HCT116 (cell line): ENCODE measurements around the gene TRMU. TPM values are rescaled to one million over a fixed set of nuclear protein-coding genes. Genes with fewer than 3 reads are reported as not detected.

Source experiments
- ATAC-seq: fragments of 200-7000 bp; cut with Tn5 transposase; 2 replicates; pipeline ENCODE4 v1.9.1; 2020; ENCODE audit warnings: mild to moderate bottlenecking, moderate library complexity
- BruUV-seq: library from RNA; stranded (reverse); fragments of 400-500 nt; replicated peaks from 2 replicates; lab custom pipeline; 2021; lab: Mats Ljungman, UMichigan
- CTCF ChIA-PET: fragments of 300-600 bp; sonication (Branson Sonifier 250); formaldehyde crosslinking; loops from one replicate; lab custom pipeline; 2021; ENCODE audit warnings: antibody characterized with exemption; lab: Charles Lee
- POLR2A ChIA-PET: fragments of 300-600, 350-600 bp; sonication (Branson Sonifier 250); formaldehyde crosslinking; loops from one replicate; lab custom pipeline; 2021; ENCODE audit warnings: antibody characterized with exemption; lab: Charles Lee
- RAD21 ChIA-PET, 2 experiments: fragments of 300-600 bp; sonication (Branson Sonifier 250); formaldehyde crosslinking; loops; one replicate each; lab custom pipeline; 2023; ENCODE audit warnings: low total read pairs in 2 of 2; ENCODE audit not compliant: uncharacterized antibody in 2 of 2, unreplicated experiment in 2 of 2, low non-redundant PET in 1 of 2; lab: Charles Lee
- DNase-seq: peaks from one replicate; pipeline ENCODE4 v3.0.0-alpha.2; 2010; ENCODE audit warnings: low read depth, low spot score
- H2AFZ ChIP-seq: fragments of 200-600 bp; shearing (Covaris generic), sonication (generic); 2 replicates; pipeline ENCODE4 v1.6.1; 2017; ENCODE audit warnings: low read depth, mixed run types, mixed read lengths, antibody characterized with exemption, low read length; ENCODE audit not compliant: poor library complexity, severe bottlenecking
- H3K27ac ChIP-seq: 2 replicates; pipeline ENCODE4 v1.5.1; 2012; ENCODE audit warnings: low read depth, low read length
- H3K27me3 ChIP-seq: fragments of 200-600 bp; sonication (generic); 2 replicates; pipeline ENCODE4 v1.6.1; 2016; ENCODE audit warnings: mixed run types, low read length, mixed read lengths; ENCODE audit not compliant: insufficient read depth
- H3K36me3 ChIP-seq, 2 experiments: fragments of 200-500 bp in 1 of 2; fragments of 200-600 bp in 1 of 2; sonication (Bioruptor generic) in 1 of 2; sonication (generic) in 1 of 2; 2 replicates each; pipeline versions ENCODE4 v1.5.1 to v1.6.1; 2014 to 2016; ENCODE audit warnings: low read length in 2 of 2, inconsistent platforms in 1 of 2, mixed read lengths in 1 of 2, mixed run types in 1 of 2; ENCODE audit not compliant: insufficient read depth in 2 of 2, control insufficient read depth in 1 of 2
- H3K4me1 ChIP-seq, 2 experiments: fragments of 200-600 bp in 1 of 2; sonication (generic) in 1 of 2; 2 replicates each; pipeline versions ENCODE4 v1.5.1 to v1.6.1; 2012 to 2017; ENCODE audit warnings: low read length in 2 of 2, inconsistent platforms in 1 of 2, mild to moderate bottlenecking in 1 of 2, mixed read lengths in 1 of 2, mixed run types in 1 of 2, moderate library complexity in 1 of 2; ENCODE audit not compliant: insufficient read depth in 2 of 2, control insufficient read depth in 1 of 2
- H3K4me2 ChIP-seq: fragments of 200-600 bp; sonication (generic); 2 replicates; pipeline ENCODE4 v1.6.1; 2017; ENCODE audit warnings: mixed run types, low read length, mixed read lengths
- H3K4me3 ChIP-seq, 2 experiments: fragments of 200-600 bp in 1 of 2; sonication (generic) in 1 of 2; replicated peaks in 1 of 2; 2 replicates each; pipeline ENCODE4 v1.5.1; 2011 to 2016; ENCODE audit warnings: low read length in 2 of 2, control low read depth in 1 of 2, low read depth in 1 of 2, mild to moderate bottlenecking in 1 of 2, mixed read lengths in 1 of 2, mixed run types in 1 of 2
- H3K79me2 ChIP-seq: fragments of 200-600 bp; sonication (generic); 2 replicates; pipeline ENCODE4 v1.6.1; 2017; ENCODE audit warnings: mild to moderate bottlenecking, mixed run types, low read length, moderate library complexity, mixed read lengths; ENCODE audit not compliant: insufficient read depth
- H3K9ac ChIP-seq: fragments of 200-600 bp; sonication (generic); 2 replicates; pipeline ENCODE4 v1.6.1; 2016; ENCODE audit warnings: low read length, mixed read lengths
- H3K9me2 ChIP-seq: fragments of 200-600 bp; sonication (generic), shearing (Covaris generic); 2 replicates; pipeline ENCODE4 v1.6.1; 2017; ENCODE audit warnings: mixed run types, mild to moderate bottlenecking, moderate library complexity; ENCODE audit not compliant: insufficient read depth
- H3K9me3 ChIP-seq, 2 experiments: fragments of 200-500 bp in 1 of 2; fragments of 200-600 bp in 1 of 2; sonication (Bioruptor generic) in 1 of 2; sonication (generic) in 1 of 2; 2 replicates each; pipeline ENCODE4 v1.6.1; 2014 to 2017; ENCODE audit warnings: low read length in 2 of 2, mixed read lengths in 2 of 2, inconsistent platforms in 1 of 2, low read depth in 1 of 2, mild to moderate bottlenecking in 1 of 2, mixed run types in 1 of 2, moderate library complexity in 1 of 2; ENCODE audit not compliant: control insufficient read depth in 1 of 2, insufficient read depth in 1 of 2
- H4K20me1 ChIP-seq: fragments of 200-600 bp; sonication (generic), shearing (Covaris generic); 2 replicates; pipeline ENCODE4 v1.6.1; 2017; ENCODE audit warnings: mixed run types, mild to moderate bottlenecking, moderate library complexity; ENCODE audit not compliant: insufficient read depth
- ELF1 ChIP-seq: IDR thresholded peaks from 2 replicates; pipeline ENCODE4 v1.6.1; 2012; ENCODE audit warnings: low read depth, borderline replicate concordance
- EZH2 ChIP-seq: fragments of 200-600 bp; sonication (generic); IDR thresholded peaks from 2 replicates; pipeline ENCODE4 v1.6.1; 2017; ENCODE audit warnings: antibody characterized with exemption, mixed run types
- FOSL1 ChIP-seq: IDR thresholded peaks from 2 replicates; pipeline ENCODE4 v1.6.1; 2012; ENCODE audit warnings: low read depth
- POLR2AphosphoS5 ChIP-seq: IDR thresholded peaks from 2 replicates; pipeline ENCODE4 v1.6.1; 2011; ENCODE audit warnings: mild to moderate bottlenecking, low read depth, low read length, moderate library complexity
- RAD21 ChIP-seq: IDR thresholded peaks from 2 replicates; pipeline ENCODE4 v1.6.1; 2012; ENCODE audit warnings: low read depth, mild to moderate bottlenecking
- TCF7L2 ChIP-seq: IDR thresholded peaks from 2 replicates; pipeline ENCODE4 v1.7.0; 2011; ENCODE audit warnings: borderline replicate concordance, inconsistent platforms; ENCODE audit not compliant: insufficient read depth, insufficient read length; ENCODE audit errors: extremely low read depth
- intact Hi-C: fragments of 100-400 bp; cut with micrococcal nuclease; formaldehyde crosslinking; loops from 2 replicates; pipeline ENCODE4 v1.10.0; 2022
- total RNA-seq: library from RNA; stranded (reverse); gene quantifications from one replicate; pipeline ENCODE4 v1.2.1, GENCODE V29; 2021; ENCODE audit not compliant: unreplicated experiment
- TF ChIP-seq, protein P1 (sequence below): IDR thresholded peaks from 2 replicates; pipeline ENCODE4 v1.6.1; 2012; ENCODE audit warnings: low read depth

The TRMU gene
- total RNA-seq, 1 experiment from 2014 or later = 65.4 TPM

GRCh38 chr22:46289244-46289891 lies 46.1 kb upstream of the TRMU start:
- BruUV-seq = no TSS peak
- H3K36me3 ChIP-seq = peaks cover 20 to 22% of the 10 kb centered on the region in 2 experiments; a peak in 3 of 4 replicates
- no peaks in the 10 kb centered on the region for H3K79me2 ChIP-seq
- no peaks in the 10 kb centered on the region for H3K9me3 ChIP-seq
- H4K20me1 ChIP-seq = no peaks in the 10 kb centered on the region
- no peak for DNase-seq
- H3K27me3 ChIP-seq = no peaks in the 10 kb centered on the region
- RAD21 ChIA-PET = no interaction called here
- no peak for TF ChIP-seq POLR2AphosphoS5
- TF ChIP-seq EZH2 = no peak
- TF ChIP-seq TCF7L2 = no peak
- TF ChIP-seq, protein P1, sequence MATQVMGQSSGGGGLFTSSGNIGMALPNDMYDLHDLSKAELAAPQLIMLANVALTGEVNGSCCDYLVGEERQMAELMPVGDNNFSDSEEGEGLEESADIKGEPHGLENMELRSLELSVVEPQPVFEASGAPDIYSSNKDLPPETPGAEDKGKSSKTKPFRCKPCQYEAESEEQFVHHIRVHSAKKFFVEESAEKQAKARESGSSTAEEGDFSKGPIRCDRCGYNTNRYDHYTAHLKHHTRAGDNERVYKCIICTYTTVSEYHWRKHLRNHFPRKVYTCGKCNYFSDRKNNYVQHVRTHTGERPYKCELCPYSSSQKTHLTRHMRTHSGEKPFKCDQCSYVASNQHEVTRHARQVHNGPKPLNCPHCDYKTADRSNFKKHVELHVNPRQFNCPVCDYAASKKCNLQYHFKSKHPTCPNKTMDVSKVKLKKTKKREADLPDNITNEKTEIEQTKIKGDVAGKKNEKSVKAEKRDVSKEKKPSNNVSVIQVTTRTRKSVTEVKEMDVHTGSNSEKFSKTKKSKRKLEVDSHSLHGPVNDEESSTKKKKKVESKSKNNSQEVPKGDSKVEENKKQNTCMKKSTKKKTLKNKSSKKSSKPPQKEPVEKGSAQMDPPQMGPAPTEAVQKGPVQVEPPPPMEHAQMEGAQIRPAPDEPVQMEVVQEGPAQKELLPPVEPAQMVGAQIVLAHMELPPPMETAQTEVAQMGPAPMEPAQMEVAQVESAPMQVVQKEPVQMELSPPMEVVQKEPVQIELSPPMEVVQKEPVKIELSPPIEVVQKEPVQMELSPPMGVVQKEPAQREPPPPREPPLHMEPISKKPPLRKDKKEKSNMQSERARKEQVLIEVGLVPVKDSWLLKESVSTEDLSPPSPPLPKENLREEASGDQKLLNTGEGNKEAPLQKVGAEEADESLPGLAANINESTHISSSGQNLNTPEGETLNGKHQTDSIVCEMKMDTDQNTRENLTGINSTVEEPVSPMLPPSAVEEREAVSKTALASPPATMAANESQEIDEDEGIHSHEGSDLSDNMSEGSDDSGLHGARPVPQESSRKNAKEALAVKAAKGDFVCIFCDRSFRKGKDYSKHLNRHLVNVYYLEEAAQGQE = no peak
- no peak for TF ChIP-seq ELF1
- no peak for TF ChIP-seq FOSL1
- TF ChIP-seq RAD21 = no peak
- TF ChIP-seq, all 23 proteins: peak for 0
- no peaks in the 10 kb centered on the region for H3K4me1 ChIP-seq
- H3K9me2 ChIP-seq = no peaks in the 10 kb centered on the region
- no peak overlapping the region for H3K27ac ChIP-seq
- ATAC-seq = no peak
- ChIA-PET POLR2A (no interaction called here), CTCF (no interaction called here)
- no peak overlapping the region for H3K4me2 ChIP-seq
- H2AFZ ChIP-seq = no peak overlapping the region
- H3K9ac ChIP-seq = no peak overlapping the region
- H3K4me3 ChIP-seq = no peak overlapping the region
- intact Hi-C loops = no loop called here
